Heart right ventricle (tissue), 16 donors: ENCODE results near the gene TMEM147. TPM values are rescaled to one million over a fixed set of nuclear protein-coding genes. Genes with fewer than 3 reads are reported as not detected.

Source experiments
- ATAC-seq, 8 donors: fragments of 200-7000 bp; cut with Tn5 transposase; one replicate each; pipeline ENCODE4 v1.9.1; 2020; ENCODE audit warnings: mild to moderate bottlenecking in 8 of 8, moderate library complexity in 8 of 8, moderate number of reproducible peaks in 1 of 8
- DNase-seq, 2 donors: peaks; one replicate each; pipeline ENCODE4 v3.0.0-alpha.2; 2020
- H3K27ac ChIP-seq, 10 donors: fragments of 200-600 bp; sonication (generic) in 2 of 10; one replicate each; pipeline versions ENCODE4 v1.5.0 to v1.8.0; 2020 to 2022; ENCODE audit warnings: mild to moderate bottlenecking in 3 of 10
- H3K27me3 ChIP-seq, 7 donors: fragments of 200-600 bp; one replicate each; pipeline ENCODE4 v1.8.0; 2021 to 2022; ENCODE audit warnings: mild to moderate bottlenecking in 2 of 7
- H3K36me3 ChIP-seq, 9 donors: fragments of 200-600 bp; sonication (generic) in 1 of 9; one replicate each; pipeline versions ENCODE4 v1.5.0 to v1.8.0; 2020 to 2022; ENCODE audit warnings: mild to moderate bottlenecking in 2 of 9
- H3K4me1 ChIP-seq, 9 donors: fragments of 200-600 bp; sonication (generic) in 1 of 9; one replicate each; pipeline versions ENCODE4 v1.5.0 to v1.8.0; 2020 to 2022; ENCODE audit warnings: mild to moderate bottlenecking in 4 of 9
- H3K4me3 ChIP-seq, 10 donors: fragments of 200-600 bp; sonication (generic) in 2 of 10; one replicate each; pipeline versions ENCODE4 v1.5.0 to v1.8.0; 2020 to 2022; ENCODE audit warnings: mild to moderate bottlenecking in 7 of 10, moderate library complexity in 2 of 10
- H3K9me3 ChIP-seq, 11 donors: fragments of 200-600 bp in 10 of 11; sonication (generic) in 2 of 11; one replicate each; pipeline versions ENCODE4 v1.5.0 to v1.8.0; 2013 to 2022; ENCODE audit warnings: mild to moderate bottlenecking in 2 of 11, control low read depth in 1 of 11, moderate library complexity in 1 of 11
- CTCF ChIP-seq, 9 donors: fragments of 200-600 bp; sonication (generic) in 2 of 9; IDR thresholded peaks; one replicate each; pipeline versions ENCODE4 v1.5.0 to v1.8.0; 2021 to 2022; ENCODE audit warnings: antibody characterized with exemption in 9 of 9, mild to moderate bottlenecking in 5 of 9, moderate library complexity in 1 of 9
- WGBS, 2 donors: extraction: QIAGEN DNeasy Blood & Tissue Kit; methylation state at CpG; one replicate each; pipeline ENCODE4 v1.1.7; 2013; ENCODE audit warnings: inconsistent platforms in 1 of 2; 5-methylcytosine and 5-hydroxymethylcytosine counted together
- intact Hi-C, 10 donors: fragments of 100-400 bp; cut with DNase I; formaldehyde crosslinking; loops; one replicate each; pipeline versions ENCODE4 v1.11.1 to v1.14.2; 2022
- polyA plus RNA-seq, 2 donors: library from polyadenylated mRNA; stranded (reverse); fragments of 200-250 nt; gene quantifications; one replicate each; pipeline ENCODE4 v1.2.3, GENCODE V29; 2013
- total RNA-seq, 10 donors: library from RNA; stranded (reverse); fragmentation: NEBNext Ultra II Directional in 3 of 10; extraction: Animal tissue kit (Norgen Biotek cat#: 25700) in 3 of 10; gene quantifications; one replicate each; pipeline versions ENCODE4 v1.2.1 to v1.2.4, GENCODE V29; 2021 to 2023
- donor health status: Arrhythmogenic right ventricular cardiomyopathy.
- donor health status: ischemic (EF 13 %, LVEDD 7.1; RV severe dilation, severe dysfunction).
- donor health status: healthy with polysubstance abuse.
- donor health status: DM: no; HTN: yes; CAD: no.
- donor health status: DM: no; HTN: no; CAD: no.
- donor health status: ischemic (EF 25% LVEDD 6.9; RV normal size, moderate dysfunction).
- donor health status: ischemic (EF 25% LVEDD 5.7; RV mildly dilated, moderate dysfunction).
- donor health status: healthy.
- donor health status: DM: yes; HTN: yes; CAD: no.
- donor health status: Ischemic cardiomyopathy.
- donor health status: ischemic (EF 35%, LVEDD 5.7; RV mildly dilated, moderate dysfunction).
- donor health status: nonischemic (EF 11% LVEDD 7.7; RV severe dilation, severe dysfunction).
- donor health status: DM: yes; HTN: yes; CAD: no.
- donor health status: PGD.
- donor health status: ischemic (EF 29% LVEDD 5.4; RV normal size, mild dysfunction).
- donor health status: nonischemic (EF 23%, LVEDD 6.1; RV moderate dilation, normal function).

Gene TMEM147
- total and polyA plus RNA-seq, 12 donors = 62.8 to 229 (median 80.4) TPM

GRCh38 chr19:35524181-35524837 lies 21.1 kb upstream of the TMEM147 start:
- H3K4me3 ChIP-seq = no peak overlapping the region
- WGBS, 2 donors = 26 to 38% methylated on average over 11 of the region's 11 CpGs
- peaks cover 0 to 61% (median 41%) of the 10 kb centered on the region in 7 donors for H3K27me3 ChIP-seq
- TF ChIP-seq CTCF (IDR thresholded peaks at IDR 0.05) = no peak
- H3K36me3 ChIP-seq = no peaks in the 10 kb centered on the region
- no peaks in the 10 kb centered on the region for H3K9me3 ChIP-seq
- no peak overlapping the region for H3K27ac ChIP-seq
- H3K4me1 ChIP-seq = no peaks in the 10 kb centered on the region
- no peak for DNase-seq
- intact Hi-C loops = no loop called here
- ATAC-seq = no peak

- TF ChIP-seq CTCF (IDR thresholded peaks at IDR 0.05) = no peak
- Histone ChIP-seq H3K4me1 (no peaks in the 10 kb centered on the region), H3K4me3 (no peak overlapping the region), H3K36me3 (no peaks in the 10 kb centered on the region), H3K27me3 (peaks cover 0 to 76% (median 56%) of the 10 kb centered on the region in 7 donors), H3K27ac (no peak overlapping the region), H3K9me3 (no peaks in the 10 kb centered on the region)
- no peak for ATAC-seq
- 79% methylated on average over 4 of the region's 4 CpGs for WGBS, 2 donors
- intact Hi-C loops = no loop called here
- DNase-seq = no peak
Observed at GRCh38 chr19:35525873-35526272, 19.6 kb upstream of the TMEM147 start.

- WGBS, 2 donors = 80 to 82% methylated on average over 11 of the region's 11 CpGs
- H3K9me3 ChIP-seq = no peaks in the 10 kb centered on the region
- no peak for ATAC-seq
- H3K27ac ChIP-seq = no peak within 1 kb of the TSS
- peaks cover 0 to 98% (median 82%) of the 10 kb centered on the region in 7 donors for H3K27me3 ChIP-seq
- H3K4me1 ChIP-seq = peaks cover 0 to 13% (median 2%) of the 10 kb centered on the region in 9 donors
- DNase-seq = no peak
- intact Hi-C loops = no loop called here
- no peaks in the 10 kb centered on the region for H3K36me3 ChIP-seq
- TF ChIP-seq CTCF (IDR thresholded peaks at IDR 0.05) = no peak
- H3K4me3 ChIP-seq = no peak within 1 kb of the TSS
Observed at GRCh38 chr19:35528218-35529038, 17.0 kb upstream of the TMEM147 start, which contains the start of gene SBSN. Gene SBSN (minus strand): TSS chr19:35528311. CDS start chr19:35528281, 30 bp downstream.

GRCh38 chr19:35529241-35530218 lies 15.9 kb upstream of the TMEM147 start:
- Histone ChIP-seq H3K36me3 (no peaks in the 10 kb centered on the region), H3K9me3 (no peaks in the 10 kb centered on the region), H3K27ac (no peak overlapping the region), H3K4me3 (no peak overlapping the region), H3K4me1 (peaks cover 0 to 23% (median 6%) of the 10 kb centered on the region in 9 donors), H3K27me3 (peaks cover 0 to 98% (median 82%) of the 10 kb centered on the region in 7 donors)
- no peak for TF ChIP-seq CTCF (IDR thresholded peaks at IDR 0.05)
- ATAC-seq (no peak), DNase-seq (no peak)
- WGBS, 2 donors = 60% methylated on average over 19 of the region's 19 CpGs
- intact Hi-C loops = no loop called here
